A673 (cell line): ENCODE results near the gene CTDSP2. TPM values are rescaled to one million over a fixed set of nuclear protein-coding genes. Genes with fewer than 3 reads are reported as not detected.
A peak's percentile ranks its signal among the peaks of the same experiment; 100 is the strongest.

Source experiments
- BruUV-seq: library from RNA; stranded (reverse); fragments of 400-500 nt; replicated peaks from 2 replicates; lab custom pipeline; 2021; lab: Mats Ljungman, UMichigan
- CTCF ChIA-PET: fragments of 300-600 bp; sonication (Branson Sonifier 250); formaldehyde crosslinking; loops from one replicate; lab custom pipeline; 2022; ENCODE audit warnings: antibody characterized with exemption; lab: Charles Lee
- POLR2A ChIA-PET: fragments of 300-600 bp; sonication (Branson Sonifier 250); formaldehyde crosslinking; loops from one replicate; lab custom pipeline; 2022; ENCODE audit warnings: antibody characterized with exemption; ENCODE audit not compliant: low non-redundant PET; lab: Charles Lee
- DNase-seq: peaks from one replicate; pipeline ENCODE4 v3.0.0-alpha.2; 2015; ENCODE audit warnings: low spot score
- H3K27ac ChIP-seq: fragments of 200-600 bp; sonication (generic); 2 replicates; pipeline ENCODE4 v1.5.1; 2016; ENCODE audit warnings: mixed run types, low read depth, mild to moderate bottlenecking, mixed read lengths, antibody characterized with exemption, low read length; ENCODE audit not compliant: poor library complexity, severe bottlenecking
- H3K27me3 ChIP-seq: fragments of 200-600 bp; sonication (generic); replicated peaks from 2 replicates; pipeline ENCODE4 v1.6.1; 2017; ENCODE audit warnings: mixed run types, low read depth, mild to moderate bottlenecking, mixed read lengths, antibody characterized with exemption, low read length; ENCODE audit not compliant: insufficient read depth, poor library complexity
- H3K36me3 ChIP-seq: fragments of 200-600 bp; sonication (generic); 2 replicates; pipeline ENCODE4 v1.6.1; 2016; ENCODE audit warnings: mixed run types, mild to moderate bottlenecking, mixed read lengths, antibody characterized with exemption, low read length; ENCODE audit not compliant: insufficient read depth, poor library complexity, severe bottlenecking
- H3K4me1 ChIP-seq: fragments of 200-600 bp; sonication (generic); 2 replicates; pipeline ENCODE4 v1.6.1; 2017; ENCODE audit warnings: mixed run types, mild to moderate bottlenecking, mixed read lengths, antibody characterized with exemption, low read length; ENCODE audit not compliant: insufficient read depth, poor library complexity, severe bottlenecking
- H3K4me3 ChIP-seq: fragments of 200-600 bp; sonication (generic); 2 replicates; pipeline ENCODE4 v1.5.1; 2016; ENCODE audit warnings: low read depth, mixed run types, mild to moderate bottlenecking, mixed read lengths, low read length; ENCODE audit not compliant: poor library complexity, severe bottlenecking
- H3K9me3 ChIP-seq: fragments of 200-600 bp; sonication (generic); 2 replicates; pipeline ENCODE4 v1.6.1; 2016; ENCODE audit warnings: mixed run types, low read depth, mild to moderate bottlenecking, mixed read lengths, antibody characterized with exemption, low read length; ENCODE audit not compliant: poor library complexity, severe bottlenecking
- CTCF ChIP-seq: fragments of 300-800, 200-600 bp; sonication (generic); conservative IDR thresholded peaks from 2 replicates; pipeline ENCODE4 v1.5.1; 2017; ENCODE audit warnings: low read depth, mild to moderate bottlenecking, antibody characterized with exemption, low read length, moderate library complexity, mixed read lengths
- EZH2 ChIP-seq: fragments of 200-600 bp; sonication (generic); IDR thresholded peaks from 2 replicates; pipeline ENCODE4 v1.6.1; 2017; ENCODE audit warnings: borderline replicate concordance, low read depth, mild to moderate bottlenecking, mixed read lengths, antibody characterized with exemption, low read length; ENCODE audit not compliant: poor library complexity, severe bottlenecking
- intact Hi-C: fragments of 100-400 bp; cut with micrococcal nuclease; formaldehyde crosslinking; loops from one replicate; pipeline ENCODE4 v1.10.0; 2022; ENCODE audit not compliant: unreplicated experiment
- microRNA-seq: library from miRNA; unstranded; fragments of <30 nt; microRNA quantifications from one replicate; pipeline ENCODE4 v1.2.0, GENCODE V29; 2021
- total RNA-seq: library from RNA; stranded (reverse); gene quantifications from 2 replicates; pipeline ENCODE4 v1.2.3, GENCODE V29; 2021

Gene CTDSP2
- total RNA-seq, 1 experiment from 2014 or later, result 115 TPM

- Histone ChIP-seq H3K36me3 (peaks cover 6% of the 10 kb centered on the region), H3K27ac (peak within 1 kb of the TSS; percentile 95), H3K4me1 (peaks cover 13% of the 10 kb centered on the region), H3K27me3 (no peaks in the 10 kb centered on the region), H3K9me3 (no peaks in the 10 kb centered on the region), H3K4me3 (peak within 1 kb of the TSS; percentile 63)
- intact Hi-C loops, result no loop called here
- ChIA-PET POLR2A (interaction anchor here (0.6 kb wide), 1 partner anchor 139 kb away, joined by 8 read pairs; the partner anchor contains the start of gene B4GALNT1), CTCF (interaction anchor here (0.6 to 0.8 kb wide), 2 partner anchors 11 to 15 kb away, joined by 3 to 4 read pairs; partner anchors contain the start of gene TSFM)
- no peak for TF ChIP-seq CTCF
- DNase-seq, result peak; percentile 99
- no TSS peak for BruUV-seq
Observed at GRCh38 chr12:57771873-57772428, 74.6 kb downstream of the CTDSP2 start, which contains the start of gene METTL1. Gene METTL1, minus strand, starts transcription at chr12:57772105. Its CDS starts 22 bp downstream, at chr12:57772083.

- H3K9me3 ChIP-seq, result no peaks in the 10 kb centered on the region
- DNase-seq, result peak; percentile 98
- BruUV-seq, result TSS peak; percentile 75
- peaks cover 18% of the 10 kb centered on the region for H3K4me1 ChIP-seq
- no peak for TF ChIP-seq CTCF
- no peak for TF ChIP-seq EZH2
- CTCF ChIA-PET, result interaction anchor here (0.6 kb wide), 1 partner anchor 14 kb away, joined by 4 read pairs; no protein-coding TSS in a partner anchor
- peak overlapping the region; percentile 95 for H3K27ac ChIP-seq
- POLR2A ChIA-PET, result interaction anchor here (0.6 kb wide), 1 partner anchor 138 kb away, joined by 8 read pairs; the partner anchor contains the start of gene B4GALNT1
- peaks cover 4% of the 10 kb centered on the region for H3K27me3 ChIP-seq
- peak overlapping the region; percentile 63 for H3K4me3 ChIP-seq
- intact Hi-C loops, result no loop called here
- H3K36me3 ChIP-seq, result peaks cover 6% of the 10 kb centered on the region
Observed at GRCh38 chr12:57771236-57771872, 75.2 kb downstream of the CTDSP2 start.

- Histone ChIP-seq H3K4me1 (peaks cover 25% of the 10 kb centered on the region), H3K9me3 (no peaks in the 10 kb centered on the region), H3K36me3 (peaks cover 6% of the 10 kb centered on the region), H3K4me3 (no peak overlapping the region), H3K27me3 (peaks cover 10% of the 10 kb centered on the region), H3K27ac (no peak overlapping the region)
- POLR2A ChIA-PET, result no interaction called here
- CTCF ChIA-PET, result no interaction called here
- TF ChIP-seq CTCF (no peak), EZH2 (no peak)
- BruUV-seq, result no TSS peak
- no peak for DNase-seq
- intact Hi-C loops, result no loop called here
Observed at GRCh38 chr12:57770734-57771133, 75.8 kb downstream of the CTDSP2 start.

Small RNA genes within 50 kb of the gene (microRNA-seq; reads per million reads assigned to microRNA genes)
- 125 reads per million, percentile 67 among the genes with 10 or more reads in this experiment for gene MIR26A2

Other genes starting within 250 kb of the CTDSP2 start
- gene DTX3, start 241.9 kb downstream of the CTDSP2 start, total RNA-seq, result 61.7 and 65.9 TPM in 2 replicates
- 20.9 and 32.5 TPM in 2 replicates for gene ARHGEF25, start 235.3 kb downstream of the CTDSP2 start, total RNA-seq
- 34.5 and 39.0 TPM in 2 replicates for gene B4GALNT1, start 213.5 kb downstream of the CTDSP2 start, total RNA-seq
- 142 and 161 TPM in 2 replicates for gene OS9, start 152.6 kb downstream of the CTDSP2 start, total RNA-seq
- 4.0 and 6.6 TPM in 2 replicates for gene AGAP2, start 108.0 kb downstream of the CTDSP2 start, total RNA-seq
- 8.9 and 24.6 TPM in 2 replicates for gene TSPAN31, start 101.7 kb downstream of the CTDSP2 start, total RNA-seq
- 216 and 247 TPM in 2 replicates for gene CDK4, start 94.4 kb downstream of the CTDSP2 start, total RNA-seq
- 19.8 and 23.6 TPM in 2 replicates for gene MARCHF9, start 91.6 kb downstream of the CTDSP2 start, total RNA-seq
- gene CYP27B1, start 79.7 kb downstream of the CTDSP2 start, total RNA-seq, result 4.5 and 4.7 TPM in 2 replicates
- gene METTL1, start 74.6 kb downstream of the CTDSP2 start, total RNA-seq, result 51.0 and 55.6 TPM in 2 replicates
- gene EEF1AKMT3, start 74.1 kb downstream of the CTDSP2 start, total RNA-seq, result 5.3 and 7.4 TPM in 2 replicates
- gene TSFM, start 63.9 kb downstream of the CTDSP2 start, total RNA-seq, result 52.6 and 58.5 TPM in 2 replicates
- gene AVIL, start 28.0 kb downstream of the CTDSP2 start, total RNA-seq, result 4.4 and 5.4 TPM in 2 replicates
- 7.7 and 13.6 TPM in 2 replicates for gene ATP23, start 94.8 kb upstream of the CTDSP2 start, total RNA-seq